ENCODE data around the gene PACSIN2. TPM values are rescaled to one million over a fixed set of nuclear protein-coding genes. Genes with fewer than 3 reads are reported as not detected.

Gene PACSIN2
- total RNA-seq, 2 donors from 2014 or later: 28.8 to 31.3 TPM

DNA sequence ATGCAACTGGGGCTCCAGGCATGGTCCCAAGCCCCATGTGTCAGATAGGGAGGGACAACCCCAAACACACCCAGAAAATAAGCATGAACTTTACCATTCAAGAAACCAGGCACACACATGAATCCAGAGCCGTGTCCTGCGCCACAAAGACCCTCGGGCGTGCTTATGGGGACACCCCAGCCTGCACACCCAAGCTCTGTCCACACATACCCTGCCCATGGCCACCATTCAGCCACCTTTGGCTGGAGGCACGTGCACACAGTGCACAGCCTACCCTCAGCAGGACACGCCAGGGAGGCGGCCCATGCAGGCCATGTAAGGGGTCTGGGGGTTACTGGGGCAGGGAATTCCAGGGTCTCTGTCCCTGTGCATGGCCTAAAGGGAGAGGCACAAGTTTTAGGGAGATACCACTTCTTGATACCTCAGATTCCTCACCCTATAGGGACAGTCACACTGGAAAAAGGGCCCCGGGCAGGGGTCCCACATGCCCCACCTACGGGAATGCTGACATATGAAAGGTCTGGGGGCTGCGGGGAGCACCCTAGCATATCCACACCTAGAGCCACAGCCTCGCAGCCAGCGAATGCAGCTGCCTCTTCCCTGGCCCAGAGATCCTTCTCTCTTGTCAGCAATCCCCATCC is 20.6 kb downstream of the PACSIN2 start:
- Mint-ChIP-seq H3K27me3 (ENCODE audit: low read depth) (no peaks in the 10 kb centered on the region), H3K4me3 (no peak overlapping the region), H3K4me1 (ENCODE audit: low read depth) (peaks cover 26% of the 10 kb centered on the region), H3K27ac (no peak overlapping the region), H3K36me3 (ENCODE audit: insufficient read depth in 2 of 2) (no peaks in the 10 kb centered on the region), H3K9me3 (no peaks in the 10 kb centered on the region)
- ATAC-seq (replicated peaks in 1 of 2) (no peak), DNase-seq (no peak)

DNA sequence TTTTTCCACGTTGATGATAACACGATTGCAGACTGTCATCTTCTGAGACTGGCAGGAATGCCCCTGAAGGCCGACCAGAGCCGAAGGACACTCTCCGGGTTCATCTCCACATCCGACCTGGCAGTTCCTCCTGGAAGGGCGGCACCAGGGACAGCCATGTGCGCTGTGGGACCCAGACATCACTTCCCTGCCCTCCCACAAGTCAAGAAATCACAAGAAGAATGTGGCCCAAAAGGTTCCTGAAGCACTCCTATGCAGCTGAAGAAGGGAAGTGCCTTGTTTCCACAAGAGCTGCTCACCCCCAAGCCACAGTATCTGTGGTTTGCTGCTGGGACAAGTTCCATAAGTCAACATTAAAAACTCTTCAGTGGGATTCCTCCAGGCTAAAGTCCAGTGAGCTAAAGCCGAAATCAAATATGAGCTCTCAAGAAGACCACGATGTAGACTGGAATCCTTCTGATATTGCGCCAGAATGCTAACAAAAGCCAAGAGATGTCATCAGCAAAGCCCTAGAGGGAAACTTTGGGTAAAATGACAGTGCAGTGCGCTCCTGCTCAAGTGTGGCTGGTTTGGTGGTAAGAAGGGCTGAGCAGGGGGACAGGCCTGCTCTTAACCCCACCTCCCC is 21.2 kb downstream of the PACSIN2 start:
- Mint-ChIP-seq H3K4me3 (no peak overlapping the region), H3K27ac (no peak overlapping the region), H3K9me3 (no peaks in the 10 kb centered on the region), H3K4me1 (ENCODE audit: low read depth) (peaks cover 20% of the 10 kb centered on the region), H3K36me3 (ENCODE audit: insufficient read depth in 2 of 2) (no peaks in the 10 kb centered on the region), H3K27me3 (ENCODE audit: low read depth) (no peaks in the 10 kb centered on the region)
- DNase-seq (no peak), ATAC-seq (replicated peaks in 1 of 2) (no peak)

DNA sequence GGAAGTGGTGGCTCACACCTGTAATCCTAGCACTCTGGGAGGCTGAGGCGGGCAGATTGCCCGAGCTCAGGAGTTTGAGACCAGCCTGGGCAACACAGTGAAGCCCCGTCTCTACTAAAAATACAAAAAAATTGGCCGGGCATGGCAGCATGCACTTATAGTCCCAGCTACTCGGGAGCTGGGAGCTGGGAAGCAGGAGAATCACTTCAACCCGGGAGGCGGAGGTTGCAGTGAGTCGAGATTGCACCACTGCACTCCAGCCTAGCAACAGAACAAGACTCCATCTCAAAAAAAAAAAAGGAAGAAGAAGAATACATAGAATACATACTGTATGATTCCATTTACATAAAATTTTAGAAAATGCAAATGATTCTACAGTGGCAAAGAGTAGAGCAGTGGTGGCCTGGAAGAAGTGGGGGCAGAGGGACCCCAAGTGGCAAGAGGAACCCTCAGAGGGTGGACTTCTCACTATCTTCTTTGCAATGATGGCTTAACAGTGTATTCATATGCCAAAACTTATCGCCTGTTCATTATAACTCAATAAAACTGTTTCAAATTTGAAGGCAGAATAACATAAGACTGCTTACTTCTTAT is 22.0 kb downstream of the PACSIN2 start:
- H3K36me3 Mint-ChIP-seq (ENCODE audit: insufficient read depth in 2 of 2): no peaks in the 10 kb centered on the region
- no peaks in the 10 kb centered on the region for H3K27me3 Mint-ChIP-seq (ENCODE audit: low read depth)
- ATAC-seq (replicated peaks in 1 of 2) (no peak), DNase-seq (no peak)
- H3K4me3 Mint-ChIP-seq: no peak overlapping the region
- no peaks in the 10 kb centered on the region for H3K9me3 Mint-ChIP-seq
- H3K27ac Mint-ChIP-seq: no peak overlapping the region
- H3K4me1 Mint-ChIP-seq (ENCODE audit: low read depth): peaks cover 13% of the 10 kb centered on the region

DNA sequence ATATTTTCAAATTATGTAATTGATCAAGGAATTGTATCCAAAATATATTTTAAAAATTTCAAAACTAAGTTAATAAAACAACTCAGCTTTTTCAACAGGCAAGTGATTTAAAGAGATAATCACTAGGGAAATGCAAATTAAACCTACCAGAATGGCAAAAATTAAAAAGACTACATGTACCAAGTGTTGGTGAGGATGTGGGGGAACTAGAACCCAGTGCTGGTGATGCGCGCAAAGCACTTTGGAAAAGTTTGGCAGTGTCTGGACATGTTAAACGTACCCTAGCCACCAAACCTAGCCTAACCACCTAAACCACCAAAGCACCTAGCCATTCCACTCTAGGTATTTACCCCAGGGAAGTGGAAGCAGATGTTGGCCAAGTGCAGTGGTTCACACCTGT is 22.9 kb downstream of the PACSIN2 start:
- Mint-ChIP-seq H3K9me3 (no peaks in the 10 kb centered on the region), H3K36me3 (ENCODE audit: insufficient read depth in 2 of 2) (no peaks in the 10 kb centered on the region), H3K4me3 (no peak overlapping the region), H3K27me3 (ENCODE audit: low read depth) (no peaks in the 10 kb centered on the region), H3K4me1 (ENCODE audit: low read depth) (peaks cover 7% of the 10 kb centered on the region), H3K27ac (no peak overlapping the region)
- DNase-seq (no peak), ATAC-seq (replicated peaks in 1 of 2) (no peak)

DNA sequence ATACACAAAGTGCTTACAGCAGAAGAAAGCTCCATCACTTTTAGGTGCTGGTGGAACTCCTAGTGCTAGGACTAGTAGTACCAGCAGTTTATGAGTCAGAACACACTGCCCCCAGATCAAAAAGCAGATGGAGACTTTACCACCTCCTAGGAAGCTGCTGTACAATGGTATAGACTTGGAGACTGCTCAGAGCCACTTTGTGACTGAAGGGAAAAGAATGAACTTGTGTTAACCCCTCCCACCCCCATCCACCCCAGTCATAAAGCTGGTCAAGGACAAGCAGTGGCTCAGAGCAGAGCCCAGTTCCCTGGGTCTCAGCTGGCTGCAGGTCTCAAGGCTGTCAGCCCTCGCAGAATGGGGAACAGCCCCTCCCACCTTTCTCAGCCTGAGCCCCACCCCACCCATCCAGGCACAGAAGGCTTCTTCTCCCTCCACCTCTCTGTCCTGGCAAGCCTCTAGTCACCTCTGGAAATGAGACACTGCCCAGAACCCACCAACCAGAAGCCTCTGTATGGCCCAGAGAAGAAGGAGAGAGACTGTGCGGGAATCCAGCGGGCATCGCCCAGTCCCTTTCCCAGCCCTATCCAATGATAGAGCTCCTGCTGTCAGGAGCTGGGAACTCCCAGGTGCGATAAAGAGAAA is 23.8 kb downstream of the PACSIN2 start:
- ATAC-seq (replicated peaks in 1 of 2) (peak; percentile 22 to 42), DNase-seq (no peak)
- Mint-ChIP-seq H3K4me1 (ENCODE audit: low read depth) (peaks cover 7% of the 10 kb centered on the region), H3K9me3 (no peaks in the 10 kb centered on the region), H3K4me3 (no peak overlapping the region), H3K27ac (no peak overlapping the region), H3K36me3 (ENCODE audit: insufficient read depth in 2 of 2) (no peaks in the 10 kb centered on the region), H3K27me3 (ENCODE audit: low read depth) (no peaks in the 10 kb centered on the region)

DNA sequence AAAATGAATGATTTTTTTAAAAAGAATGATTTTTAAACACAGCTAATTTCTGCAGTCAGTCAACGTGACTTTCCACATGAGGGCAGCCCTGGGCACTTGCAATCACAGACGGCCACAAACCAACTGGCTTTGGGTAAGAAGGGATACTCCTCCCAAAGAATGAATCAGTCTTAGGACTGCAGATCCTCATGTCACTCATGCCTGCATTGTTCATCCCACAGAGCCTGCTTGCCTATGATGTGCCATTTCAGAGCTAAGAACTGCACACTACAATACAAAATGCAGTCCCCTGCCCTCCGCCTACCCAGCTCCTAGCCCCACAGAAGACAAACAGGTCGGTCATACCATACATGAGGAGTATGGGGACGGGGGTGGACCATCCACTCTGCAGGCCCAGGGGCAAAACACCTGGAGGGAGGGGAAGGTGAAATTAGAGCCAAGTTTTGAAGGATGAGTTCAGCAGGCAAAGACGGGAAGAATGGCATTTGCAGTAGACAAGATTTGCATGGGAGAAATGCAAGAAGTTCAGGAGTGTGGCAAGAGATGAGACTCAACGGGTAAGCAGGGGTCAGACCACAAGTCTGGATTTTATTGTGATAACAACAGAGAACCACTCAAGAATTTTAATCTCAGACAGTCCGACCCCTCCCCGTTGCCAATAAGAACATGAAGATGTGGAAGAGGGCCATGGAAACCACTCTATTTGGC is 24.7 kb downstream of the PACSIN2 start:
- no peak overlapping the region for H3K4me3 Mint-ChIP-seq
- DNase-seq: no peak
- H3K36me3 Mint-ChIP-seq (ENCODE audit: insufficient read depth in 2 of 2): no peaks in the 10 kb centered on the region

DNA sequence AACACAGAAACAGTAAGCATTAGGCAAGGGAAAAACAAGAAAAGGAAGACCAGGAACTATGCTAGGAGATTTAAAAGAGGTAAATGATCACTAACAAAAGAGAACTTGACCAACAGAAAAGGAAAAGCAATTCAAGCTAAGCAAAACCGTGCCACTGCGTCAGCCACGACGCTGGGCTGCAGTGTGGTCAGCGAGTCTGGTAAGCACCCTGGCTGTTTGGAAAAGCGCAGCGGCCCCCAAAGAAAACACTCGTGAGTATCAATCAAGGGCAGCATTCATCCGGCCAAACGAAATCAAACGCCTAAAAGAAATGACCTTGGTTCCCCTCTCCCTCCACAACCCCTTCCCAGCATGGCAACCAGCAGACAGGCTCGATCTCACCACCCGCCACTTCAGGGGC is 28.8 kb downstream of the PACSIN2 start:
- ATAC-seq (replicated peaks in 1 of 2): no peak
- H3K9me3 Mint-ChIP-seq: no peaks in the 10 kb centered on the region
- H3K27ac Mint-ChIP-seq: no peak overlapping the region
- H3K36me3 Mint-ChIP-seq (ENCODE audit: insufficient read depth in 2 of 2): no peaks in the 10 kb centered on the region
- H3K4me1 Mint-ChIP-seq (ENCODE audit: low read depth): no peaks in the 10 kb centered on the region
- no peak overlapping the region for H3K4me3 Mint-ChIP-seq
- no peak for DNase-seq
- H3K27me3 Mint-ChIP-seq (ENCODE audit: low read depth): no peaks in the 10 kb centered on the region

More for the DNA sequence above, 24.7 kb downstream of the PACSIN2 start:
- H3K9me3 Mint-ChIP-seq: no peaks in the 10 kb centered on the region
- H3K27ac Mint-ChIP-seq: no peak overlapping the region
- peaks cover 5% of the 10 kb centered on the region for H3K4me1 Mint-ChIP-seq (ENCODE audit: low read depth)
- no peaks in the 10 kb centered on the region for H3K27me3 Mint-ChIP-seq (ENCODE audit: low read depth)
- ATAC-seq (replicated peaks in 1 of 2): no peak

DNA sequence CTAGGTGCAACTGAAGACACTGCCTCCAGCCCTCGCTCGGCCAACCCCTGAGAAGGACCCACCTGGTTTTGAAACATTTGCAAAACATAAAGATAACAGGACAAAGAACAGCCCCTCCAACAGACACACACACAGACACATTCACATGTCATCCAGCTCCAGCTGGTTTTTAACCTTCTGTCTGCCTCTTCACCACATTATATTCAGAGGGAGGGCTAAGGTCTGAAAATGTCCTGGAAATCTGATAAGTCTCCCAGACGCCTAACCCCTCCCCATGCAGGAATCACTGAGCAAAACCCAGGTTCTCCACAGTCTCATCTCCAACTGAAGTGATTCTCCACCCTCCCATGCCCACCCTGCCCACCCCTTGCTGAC is 29.4 kb downstream of the PACSIN2 start:
- ATAC-seq (replicated peaks in 1 of 2) (no peak), DNase-seq (no peak)
- Mint-ChIP-seq H3K27ac (no peak overlapping the region), H3K36me3 (ENCODE audit: insufficient read depth in 2 of 2) (no peaks in the 10 kb centered on the region), H3K9me3 (no peaks in the 10 kb centered on the region), H3K4me1 (ENCODE audit: low read depth) (no peaks in the 10 kb centered on the region), H3K4me3 (no peak overlapping the region), H3K27me3 (ENCODE audit: low read depth) (no peaks in the 10 kb centered on the region)

DNA sequence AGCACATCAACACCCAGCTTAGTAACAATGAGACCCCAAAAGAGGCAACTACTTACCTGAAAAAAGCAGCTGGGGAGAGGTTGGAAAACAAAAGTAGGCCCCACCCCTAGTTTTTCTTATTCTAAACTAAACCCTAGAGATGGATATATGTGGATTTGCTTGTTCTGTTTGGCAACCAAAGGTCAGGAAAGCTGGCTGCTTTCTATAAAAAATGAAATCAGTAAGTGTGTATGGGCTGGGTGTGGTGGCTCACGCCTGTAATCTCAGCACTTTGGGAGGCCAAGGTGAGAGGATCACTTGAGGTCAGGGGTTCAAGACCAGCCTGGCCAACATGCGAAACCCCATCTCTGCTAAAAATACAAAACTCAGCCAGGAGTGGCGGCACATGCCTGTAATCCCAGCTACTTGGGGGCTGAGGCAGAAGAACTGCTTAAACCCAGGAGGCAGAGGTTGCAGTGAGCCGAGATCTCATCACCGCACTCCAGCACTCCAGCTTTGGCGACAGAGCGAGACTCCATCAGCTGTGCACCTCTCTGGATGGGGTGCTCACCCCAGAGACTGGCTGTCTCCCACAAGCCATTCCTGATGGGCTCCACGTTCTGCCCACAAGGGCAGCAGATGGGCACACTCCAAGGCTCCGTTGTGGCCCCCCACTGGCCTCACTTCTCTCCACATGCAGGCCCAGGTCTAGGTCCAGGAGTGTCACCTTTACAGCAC is 30.0 kb downstream of the PACSIN2 start:
- ATAC-seq (replicated peaks in 1 of 2) (no peak), DNase-seq (no peak)
- Mint-ChIP-seq H3K4me1 (ENCODE audit: low read depth) (no peaks in the 10 kb centered on the region), H3K36me3 (ENCODE audit: insufficient read depth in 2 of 2) (no peaks in the 10 kb centered on the region), H3K27ac (no peak overlapping the region), H3K4me3 (no peak overlapping the region), H3K27me3 (ENCODE audit: low read depth) (no peaks in the 10 kb centered on the region), H3K9me3 (no peaks in the 10 kb centered on the region)

DNA sequence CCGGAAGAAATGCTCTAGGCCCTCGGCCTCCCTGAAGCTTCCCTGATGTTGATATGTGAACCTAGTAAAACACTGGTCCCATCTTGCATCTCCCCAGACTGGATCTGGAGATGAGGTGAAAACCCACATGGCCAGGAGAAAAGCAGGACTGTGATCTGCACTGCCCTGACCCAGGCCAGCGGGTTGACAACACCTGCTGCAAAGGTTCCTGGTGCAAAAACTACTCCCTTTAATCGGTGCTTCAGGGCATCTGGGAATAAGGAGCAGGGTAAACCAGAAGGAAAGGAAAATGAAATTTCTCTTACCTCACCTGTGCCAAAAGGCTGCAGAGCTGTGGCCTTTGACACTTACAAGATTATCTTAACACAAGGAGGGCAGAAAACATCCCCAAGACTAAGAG is 30.6 kb downstream of the PACSIN2 start:
- no peaks in the 10 kb centered on the region for H3K27me3 Mint-ChIP-seq (ENCODE audit: low read depth)
- no peaks in the 10 kb centered on the region for H3K36me3 Mint-ChIP-seq (ENCODE audit: insufficient read depth in 2 of 2)
- no peaks in the 10 kb centered on the region for H3K9me3 Mint-ChIP-seq
- no peak overlapping the region for H3K4me3 Mint-ChIP-seq
- H3K27ac Mint-ChIP-seq: no peak overlapping the region
- ATAC-seq (replicated peaks in 1 of 2) (no peak), DNase-seq (no peak)
- no peaks in the 10 kb centered on the region for H3K4me1 Mint-ChIP-seq (ENCODE audit: low read depth)

DNA sequence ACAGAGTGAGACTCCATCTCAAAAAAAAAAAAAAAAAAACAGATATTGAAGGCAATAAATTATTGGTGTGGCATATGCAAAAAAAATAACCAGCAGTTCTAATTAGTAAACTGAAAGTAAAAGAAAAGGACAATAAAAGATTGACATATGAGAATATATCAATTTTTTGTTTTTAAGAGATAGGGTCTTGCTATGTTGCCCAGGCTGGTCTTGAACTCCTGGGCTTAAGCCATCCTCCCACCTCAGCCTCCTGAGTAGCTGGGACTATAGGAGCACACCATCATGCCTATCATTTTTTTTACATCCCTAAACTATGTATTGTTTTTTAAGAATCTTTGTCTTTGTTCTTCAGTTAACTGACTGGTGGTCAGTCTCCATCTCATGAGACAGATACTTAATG is 31.5 kb downstream of the PACSIN2 start:
- ATAC-seq (replicated peaks in 1 of 2): no peak
- Mint-ChIP-seq H3K27me3 (ENCODE audit: low read depth) (no peaks in the 10 kb centered on the region), H3K4me3 (no peak overlapping the region)

DNA sequence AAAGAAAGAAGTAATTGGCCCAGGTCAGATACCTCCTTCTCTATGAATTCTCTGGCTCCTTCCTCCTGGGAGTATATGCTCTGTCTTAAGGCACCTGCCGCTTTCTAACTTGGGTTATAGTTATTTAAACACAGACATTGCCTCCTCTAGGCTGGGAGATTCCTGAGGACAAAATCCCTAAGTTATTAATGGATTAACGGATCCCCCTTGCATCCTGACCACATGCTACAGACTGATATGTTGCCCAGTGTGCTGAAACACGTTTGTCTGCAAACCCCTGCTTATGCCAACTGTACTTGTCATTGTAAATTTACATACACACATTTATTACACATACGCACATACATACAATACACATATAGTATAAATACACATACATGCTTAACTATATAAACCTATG is 35.3 kb downstream of the PACSIN2 start:
- peaks cover 25% of the 10 kb centered on the region for H3K4me1 Mint-ChIP-seq (ENCODE audit: low read depth)
- H3K4me3 Mint-ChIP-seq: no peak overlapping the region
- no peak for DNase-seq
- no peaks in the 10 kb centered on the region for H3K9me3 Mint-ChIP-seq
- no peaks in the 10 kb centered on the region for H3K27me3 Mint-ChIP-seq (ENCODE audit: low read depth)
- no peaks in the 10 kb centered on the region for H3K36me3 Mint-ChIP-seq (ENCODE audit: insufficient read depth in 2 of 2)
- no peak for ATAC-seq (replicated peaks in 1 of 2)
- no peak overlapping the region for H3K27ac Mint-ChIP-seq

More for the DNA sequence above, 31.5 kb downstream of the PACSIN2 start:
- H3K4me1 Mint-ChIP-seq (ENCODE audit: low read depth): peaks cover 6% of the 10 kb centered on the region
- H3K27ac Mint-ChIP-seq: no peak overlapping the region
- no peak for DNase-seq
- no peaks in the 10 kb centered on the region for H3K9me3 Mint-ChIP-seq
- H3K36me3 Mint-ChIP-seq (ENCODE audit: insufficient read depth in 2 of 2): no peaks in the 10 kb centered on the region

Data from activated T-cell treated with anti-CD3 and anti-CD28 coated beads, Interleukin-2, amount 50 U/mL, for 72 hours (primary cell).